Activated B cell treated with CpG ODN at 0.5 μM for 24 hours (primary cell): ENCODE results near the gene ZNF101. TPM values are rescaled to one million over a fixed set of nuclear protein-coding genes. Genes with fewer than 3 reads are reported as not detected.

Source experiments
- ATAC-seq: fragments of 200-7000 bp; cut with Tn5 transposase; one replicate; pipeline ENCODE4 v1.10.0; 2021; ENCODE audit warnings: low read depth, mild to moderate bottlenecking, moderate library complexity
- CTCF ChIA-PET: fragments of 350-600 bp; sonication (Branson Sonifier 250); formaldehyde crosslinking; loops from one replicate; lab custom pipeline; 2021; ENCODE audit warnings: antibody characterized with exemption; lab: Charles Lee
- POLR2A ChIA-PET: fragments of 350-600 bp; sonication (Branson Sonifier 250); formaldehyde crosslinking; loops from one replicate; lab custom pipeline; 2021; ENCODE audit warnings: antibody characterized with exemption; lab: Charles Lee
- DNase-seq: peaks from one replicate; pipeline ENCODE4 v3.0.0; 2022
- H3K27ac Mint-ChIP-seq: one replicate; pipeline ENCODE4 v1.8.0; 2020; ENCODE audit warnings: mixed read lengths
- H3K27me3 Mint-ChIP-seq: one replicate; pipeline ENCODE4 v1.8.0; 2021; ENCODE audit warnings: mixed read lengths
- H3K36me3 Mint-ChIP-seq: one replicate; pipeline ENCODE4 v1.8.0; 2021; ENCODE audit warnings: low read depth, mixed read lengths
- H3K4me1 Mint-ChIP-seq: one replicate; pipeline ENCODE4 v1.8.0; 2021; ENCODE audit warnings: mixed read lengths
- H3K4me3 Mint-ChIP-seq: one replicate; pipeline ENCODE4 v1.8.0; 2020; ENCODE audit warnings: mild to moderate bottlenecking, mixed read lengths
- H3K9me3 Mint-ChIP-seq: one replicate; pipeline ENCODE4 v1.8.0; 2020; ENCODE audit warnings: mixed read lengths
- CTCF ChIP-seq: fragments of 200-600 bp; IDR thresholded peaks from one replicate; pipeline ENCODE4 v1.8.0; 2022; ENCODE audit warnings: antibody characterized with exemption, mild to moderate bottlenecking
- intact Hi-C: fragments of 100-400 bp; cut with micrococcal nuclease; formaldehyde crosslinking; loops from one replicate; pipeline ENCODE4 v1.15.1; 2024
- total RNA-seq: library from RNA; stranded (reverse); gene quantifications from 2 replicates; pipeline ENCODE4 v1.2.3, GENCODE V29; 2022

Gene ZNF101
- total RNA-seq, 1 donor from 2014 or later = 52.6 TPM

- Mint-ChIP-seq H3K4me1 (no peaks in the 10 kb centered on the region), H3K27me3 (no peaks in the 10 kb centered on the region), H3K27ac (no peak overlapping the region), H3K9me3 (no peaks in the 10 kb centered on the region), H3K36me3 (peaks cover 88% of the 10 kb centered on the region), H3K4me3 (no peak overlapping the region)
- ChIA-PET POLR2A (interaction anchor here (0.6 to 1.2 kb wide), 2 partner anchors 9 to 65 kb away, joined by 4 to 5 read pairs; no protein-coding TSS in a partner anchor), CTCF (interaction anchor here (1.4 kb wide), 1 partner anchor 120 kb away, joined by 3 read pairs; no protein-coding TSS in a partner anchor)
- no peak for ATAC-seq
- DNase-seq = no peak
- TF ChIP-seq CTCF = no peak
- intact Hi-C loops = no loop called here
Observed at GRCh38 chr19:19652482-19653295, 15.9 kb upstream of the ZNF101 start.

- DNase-seq = no peak
- intact Hi-C loops = no loop called here
- TF ChIP-seq CTCF = no peak
- Mint-ChIP-seq H3K27me3 (no peaks in the 10 kb centered on the region), H3K36me3 (peaks cover 90% of the 10 kb centered on the region), H3K4me1 (peaks cover 4% of the 10 kb centered on the region), H3K9me3 (no peaks in the 10 kb centered on the region), H3K27ac (no peak overlapping the region), H3K4me3 (no peak overlapping the region)
- ATAC-seq = no peak
- ChIA-PET POLR2A (interaction anchor here (1.2 kb wide), 1 partner anchor 8 kb away, joined by 4 read pairs; no protein-coding TSS in a partner anchor), CTCF (interaction anchor here (1.4 kb wide), 1 partner anchor 121 kb away, joined by 3 read pairs; no protein-coding TSS in a partner anchor)
Observed at GRCh38 chr19:19653597-19654147, 15.0 kb upstream of the ZNF101 start.

- no peaks in the 10 kb centered on the region for H3K9me3 Mint-ChIP-seq
- no peak overlapping the region for H3K27ac Mint-ChIP-seq
- H3K4me3 Mint-ChIP-seq = no peak overlapping the region
- POLR2A ChIA-PET = interaction anchor here (0.6 kb wide), 1 partner anchor 1555 kb away, joined by 5 read pairs; no protein-coding TSS in a partner anchor
- TF ChIP-seq CTCF = no peak
- DNase-seq = no peak
- H3K4me1 Mint-ChIP-seq = peaks cover 4% of the 10 kb centered on the region
- H3K36me3 Mint-ChIP-seq = peaks cover 90% of the 10 kb centered on the region
- intact Hi-C loops = no loop called here
- CTCF ChIA-PET = interaction anchor here (0.9 kb wide), 1 partner anchor 16 kb away, joined by 3 read pairs; no protein-coding TSS in a partner anchor
- ATAC-seq = no peak
- no peaks in the 10 kb centered on the region for H3K27me3 Mint-ChIP-seq
Observed at GRCh38 chr19:19654441-19654840, 14.2 kb upstream of the ZNF101 start.

- ATAC-seq (no peak), DNase-seq (no peak)
- no peak for TF ChIP-seq CTCF
- Mint-ChIP-seq H3K27me3 (no peaks in the 10 kb centered on the region), H3K36me3 (peaks cover 91% of the 10 kb centered on the region), H3K4me1 (peaks cover 4% of the 10 kb centered on the region), H3K27ac (no peak overlapping the region), H3K4me3 (no peak overlapping the region), H3K9me3 (no peaks in the 10 kb centered on the region)
- ChIA-PET POLR2A (interaction anchor here (0.6 kb wide), 1 partner anchor 1556 kb away, joined by 5 read pairs; no protein-coding TSS in a partner anchor), CTCF (interaction anchor here (0.9 kb wide), 1 partner anchor 17 kb away, joined by 3 read pairs; no protein-coding TSS in a partner anchor)
- intact Hi-C loops = no loop called here
Observed at GRCh38 chr19:19655051-19655594, 13.5 kb upstream of the ZNF101 start.
